HL-60 (cell line): ENCODE data around the gene DENND1C.

ENCODE experiments used
- CTCF ChIP-seq: IDR thresholded peaks from one replicate; pipeline ENCODE4 v1.5.1; 2011; ENCODE audit warnings: low read length, control low read depth, inconsistent platforms; ENCODE audit not compliant: insufficient read depth
- POLR2AphosphoS5 ChIP-seq: IDR thresholded peaks from 2 replicates; pipeline ENCODE4 v1.6.1; 2012; ENCODE audit warnings: low read depth
- REST ChIP-seq: IDR thresholded peaks from 2 replicates; pipeline ENCODE4 v1.6.1; 2012; ENCODE audit warnings: low read depth; ENCODE audit not compliant: insufficient replicate concordance
- SPI1 ChIP-seq: IDR thresholded peaks from 2 replicates; pipeline ENCODE4 v1.6.1; 2012; ENCODE audit warnings: low read depth, mild to moderate bottlenecking, borderline replicate concordance

GRCh38 chr19:6528544-6529121 is 47.0 kb upstream of the DENND1C start:
- TF ChIP-seq CTCF = no peak
- no peak for TF ChIP-seq REST
- peak; percentile 69 for TF ChIP-seq POLR2AphosphoS5
- TF ChIP-seq SPI1 = peak; percentile 73; the same call in 1 of the 2 replicates
